Activated CD4-positive, alpha-beta T cell treated with anti-CD3 and anti-CD28 coated beads, Interleukin-2, amount 10 ng/mL, durations not matched to agents 7 days and 5 days (primary cell): ENCODE measurements around the gene PLXNA3. TPM values are rescaled to one million over a fixed set of nuclear protein-coding genes. Genes with fewer than 3 reads are reported as not detected.

Source experiments
- CTCF ChIA-PET: fragments of 350-600 bp; sonication (Branson Sonifier 250); formaldehyde crosslinking; loops from one replicate; lab custom pipeline; 2021; ENCODE audit warnings: antibody characterized with exemption; lab: Charles Lee
- POLR2A ChIA-PET: fragments of 350-600 bp; sonication (Branson Sonifier 250); formaldehyde crosslinking; loops from one replicate; lab custom pipeline; 2021; ENCODE audit warnings: antibody characterized with exemption; lab: Charles Lee
- DNase-seq: peaks from one replicate; pipeline ENCODE4 v3.0.0-alpha.2; 2020
- H3K27ac Mint-ChIP-seq: one replicate; pipeline ENCODE4 v1.8.0; 2021; ENCODE audit warnings: mild to moderate bottlenecking, moderate library complexity, mixed read lengths
- H3K27me3 Mint-ChIP-seq: one replicate; pipeline ENCODE4 v1.8.0; 2021; ENCODE audit warnings: mixed read lengths
- H3K36me3 Mint-ChIP-seq: one replicate; pipeline ENCODE4 v1.8.0; 2021; ENCODE audit warnings: low read depth, mixed read lengths
- H3K4me1 Mint-ChIP-seq: one replicate; pipeline ENCODE4 v1.8.0; 2021; ENCODE audit warnings: mixed read lengths
- H3K4me3 Mint-ChIP-seq: one replicate; pipeline ENCODE4 v1.8.0; 2021; ENCODE audit warnings: mild to moderate bottlenecking, moderate library complexity, mixed read lengths
- H3K9me3 Mint-ChIP-seq: one replicate; pipeline ENCODE4 v1.8.0; 2021; ENCODE audit warnings: mixed read lengths
- total RNA-seq, 2 experiments: library from RNA; stranded (reverse); gene quantifications; one replicate each; pipeline ENCODE4 v1.2.3, GENCODE V29; 2021

Gene PLXNA3
- total RNA-seq = 10 to 100 TPM; 26.2 to 28.3 TPM

DNA sequence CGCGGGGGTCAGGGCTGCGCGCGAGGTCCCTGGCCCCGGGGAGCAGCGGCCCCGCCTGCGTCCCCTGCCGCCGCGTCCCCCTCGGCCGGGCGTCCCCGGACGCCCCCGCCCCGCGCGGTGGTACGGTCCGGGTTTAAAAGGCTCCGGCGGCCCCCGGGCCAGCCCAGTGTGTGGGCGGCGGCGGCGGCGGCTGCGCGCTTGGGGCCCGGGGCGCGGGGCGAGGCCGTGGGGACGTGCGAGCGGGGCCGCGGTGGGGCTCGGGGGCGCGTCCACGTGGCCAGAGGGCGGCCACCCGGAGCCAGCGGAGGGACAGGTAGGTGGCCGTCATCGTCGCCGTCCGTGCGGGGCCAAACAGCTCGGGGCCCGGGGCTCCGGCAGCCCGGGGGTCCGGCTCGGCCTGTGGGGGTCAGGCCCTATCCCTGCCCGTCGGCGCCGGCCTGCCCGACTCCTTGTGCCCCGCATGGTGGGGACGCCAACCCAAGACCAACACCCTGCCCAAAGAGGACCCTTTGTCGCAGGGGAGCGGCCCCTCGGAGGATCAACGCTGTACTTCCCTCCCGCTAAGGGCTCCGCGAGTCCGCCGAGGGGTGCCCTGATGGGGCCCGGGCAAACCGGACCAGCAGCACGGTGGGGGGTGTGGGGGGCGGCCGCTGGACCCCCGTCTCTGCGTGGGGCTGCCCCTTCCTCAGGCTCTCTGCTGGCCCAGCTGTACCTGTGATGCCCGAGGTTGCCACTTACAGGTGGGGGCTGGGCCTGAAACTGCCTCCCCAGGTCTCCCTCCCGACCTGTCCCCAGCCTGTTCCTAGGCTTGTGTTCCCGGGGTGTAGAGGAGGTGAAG lies at the start of gene PLXNA3:
Gene PLXNA3 (plus strand): TSS at position 166 of the 838 bp plus-strand sequence. CDS start 1,903 bp downstream, outside the sequence.
- ChIA-PET POLR2A (no interaction called here), CTCF (interaction anchor here (0.6 to 0.9 kb wide), 3 partner anchors 27 to 76 kb away, joined by 3 to 4 read pairs (median 3); partner anchors contain the start of gene RPL10)
- H3K27ac Mint-ChIP-seq = peak within 1 kb of the TSS; percentile 92

DNA sequence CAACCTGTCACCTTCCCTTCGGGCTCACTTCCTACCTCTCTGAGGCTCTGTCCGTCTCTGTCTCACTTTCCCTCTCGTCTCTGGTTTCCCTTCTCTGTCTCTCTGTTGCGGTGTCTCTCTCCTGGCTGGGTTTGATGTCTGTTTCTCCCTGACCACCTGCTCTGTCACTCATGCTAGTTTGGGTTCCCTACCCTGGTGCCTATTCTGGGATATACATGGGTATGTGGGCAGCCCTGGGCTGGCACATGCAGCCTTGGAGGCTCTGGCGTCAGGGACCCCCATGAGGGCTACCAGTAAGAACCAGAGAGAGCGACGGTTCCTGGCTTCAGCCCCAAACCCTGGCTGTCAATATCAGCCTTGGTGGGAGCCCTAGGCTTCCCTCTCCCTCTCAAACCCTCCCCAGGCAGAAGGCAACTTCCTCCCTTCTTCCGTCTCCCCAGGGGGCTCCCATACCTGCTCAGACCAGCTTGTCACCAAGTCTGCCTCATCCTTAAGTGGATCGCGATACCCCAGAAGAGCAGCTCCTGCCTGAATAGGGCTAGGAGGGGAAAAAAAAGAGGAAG lies 49.3 kb upstream of the PLXNA3 start:
- no peaks in the 10 kb centered on the region for H3K27me3 Mint-ChIP-seq
- H3K27ac Mint-ChIP-seq = peak overlapping the region; percentile 72
- POLR2A ChIA-PET = no interaction called here
- H3K36me3 Mint-ChIP-seq = peaks cover 13% of the 10 kb centered on the region
- CTCF ChIA-PET = interaction anchor here (1.3 kb wide), 1 partner anchor 11 kb away, joined by 4 read pairs; no protein-coding TSS in a partner anchor
- no peaks in the 10 kb centered on the region for H3K9me3 Mint-ChIP-seq
- H3K4me1 Mint-ChIP-seq = peaks cover 20% of the 10 kb centered on the region
- DNase-seq = no peak
- H3K4me3 Mint-ChIP-seq = peak overlapping the region; percentile 57

More for the DNA sequence above, at the start of gene PLXNA3:
- H3K4me1 Mint-ChIP-seq = peaks cover 9% of the 10 kb centered on the region
- peak within 1 kb of the TSS; percentile 90 for H3K4me3 Mint-ChIP-seq
- H3K9me3 Mint-ChIP-seq = no peaks in the 10 kb centered on the region
- H3K27me3 Mint-ChIP-seq = no peaks in the 10 kb centered on the region
- DNase-seq = peak; percentile 50
- H3K36me3 Mint-ChIP-seq = no peaks in the 10 kb centered on the region

- H3K27ac Mint-ChIP-seq = peak within 1 kb of the TSS; percentile 72
- no peaks in the 10 kb centered on the region for H3K27me3 Mint-ChIP-seq
- POLR2A ChIA-PET = no interaction called here
- peaks cover 20% of the 10 kb centered on the region for H3K4me1 Mint-ChIP-seq
- H3K36me3 Mint-ChIP-seq = peaks cover 16% of the 10 kb centered on the region
- no peak for DNase-seq
- H3K9me3 Mint-ChIP-seq = no peaks in the 10 kb centered on the region
- CTCF ChIA-PET = interaction anchor here (1.3 to 1.7 kb wide), 2 partner anchors 10 kb away, joined by 4 to 12 read pairs; no protein-coding TSS in a partner anchor
- H3K4me3 Mint-ChIP-seq = peak within 1 kb of the TSS; percentile 57
Measured at GRCh38 chrX:154409222-154409871, 48.7 kb upstream of the PLXNA3 start, which contains the start of gene DNASE1L1. TSS of gene DNASE1L1 (minus strand) at chrX:154409254. CDS start at chrX:154405568, 3,686 bp downstream.

DNA sequence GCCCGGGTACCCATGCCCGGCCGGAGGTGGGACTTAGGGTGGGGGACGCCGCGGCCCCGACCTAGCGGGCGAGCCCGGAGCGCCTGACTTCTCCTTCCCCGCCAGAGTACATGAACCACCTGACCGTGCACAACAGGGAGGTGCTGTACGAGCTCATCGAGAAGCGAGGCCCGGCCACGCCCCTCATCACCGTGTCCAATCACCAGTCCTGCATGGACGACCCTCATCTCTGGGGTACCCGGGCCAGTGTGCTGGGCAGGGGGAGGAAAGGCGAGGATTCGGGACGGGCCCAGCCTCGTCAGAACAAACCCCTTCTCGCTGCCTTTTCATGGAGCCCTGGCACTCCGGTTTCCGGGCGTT lies 46.1 kb upstream of the PLXNA3 start:
- H3K27me3 Mint-ChIP-seq = no peaks in the 10 kb centered on the region
- DNase-seq = peak; percentile 57
- no peaks in the 10 kb centered on the region for H3K9me3 Mint-ChIP-seq
- POLR2A ChIA-PET = interaction anchor here (1.0 to 1.2 kb wide), 2 partner anchors 14 to 78 kb away, joined by 4 read pairs; partner anchors contain the start of genes RPL10 and SLC10A3
- H3K4me3 Mint-ChIP-seq = peak overlapping the region; percentile 79
- peaks cover 22% of the 10 kb centered on the region for H3K4me1 Mint-ChIP-seq
- peaks cover 23% of the 10 kb centered on the region for H3K36me3 Mint-ChIP-seq
- H3K27ac Mint-ChIP-seq = peak overlapping the region; percentile 92
- CTCF ChIA-PET = interaction anchor here (0.9 to 1.8 kb wide), 3 partner anchors 12 to 17 kb away, joined by 4 to 6 read pairs (median 4); partner anchors contain the start of gene ATP6AP1

- Mint-ChIP-seq H3K9me3 (no peaks in the 10 kb centered on the region), H3K27me3 (no peaks in the 10 kb centered on the region), H3K4me3 (peak overlapping the region; percentile 79), H3K27ac (peak overlapping the region; percentile 92), H3K36me3 (peaks cover 23% of the 10 kb centered on the region), H3K4me1 (peaks cover 22% of the 10 kb centered on the region)
- peak; percentile 57 for DNase-seq
- CTCF ChIA-PET = interaction anchor here (0.9 to 1.8 kb wide), 3 partner anchors 11 to 17 kb away, joined by 4 to 6 read pairs (median 4); partner anchors contain the start of gene ATP6AP1
- POLR2A ChIA-PET = interaction anchor here (1.0 to 1.2 kb wide), 2 partner anchors 14 to 78 kb away, joined by 4 read pairs; partner anchors contain the start of genes RPL10 and SLC10A3
Measured at GRCh38 chrX:154412468-154412867, 45.6 kb upstream of the PLXNA3 start.

- no peak for DNase-seq
- Mint-ChIP-seq H3K27me3 (no peaks in the 10 kb centered on the region), H3K9me3 (no peaks in the 10 kb centered on the region), H3K4me1 (peaks cover 22% of the 10 kb centered on the region), H3K36me3 (peaks cover 23% of the 10 kb centered on the region), H3K27ac (peak overlapping the region; percentile 92), H3K4me3 (peak overlapping the region; percentile 79)
- ChIA-PET POLR2A (no interaction called here), CTCF (interaction anchor here (1.0 kb wide), 1 partner anchor 14 kb away, joined by 3 read pairs; the partner anchor contains the start of gene RPL10)
Measured at GRCh38 chrX:154413142-154413541, 44.9 kb upstream of the PLXNA3 start.

DNA sequence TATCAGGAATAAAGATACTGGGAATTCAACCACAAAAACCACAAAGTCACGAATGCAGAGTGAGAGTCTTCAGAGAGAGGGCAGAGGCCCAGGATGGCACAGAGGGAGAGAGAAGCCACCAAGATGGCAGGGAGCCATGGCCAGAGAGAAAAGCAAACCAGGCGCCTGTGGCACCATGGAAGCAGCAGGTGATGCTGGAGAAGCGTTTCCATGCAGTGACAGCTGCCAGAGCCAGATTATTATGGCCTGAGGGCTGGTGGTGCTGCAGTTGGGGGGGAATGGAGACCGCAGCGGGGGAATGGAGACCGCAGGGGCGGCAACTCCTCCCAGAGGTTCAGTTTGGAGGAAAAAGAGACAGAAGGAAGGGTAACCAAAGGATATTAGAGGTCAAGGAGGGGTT lies 40.9 kb upstream of the PLXNA3 start:
- Mint-ChIP-seq H3K27me3 (no peaks in the 10 kb centered on the region), H3K4me1 (peaks cover 8% of the 10 kb centered on the region), H3K27ac (no peak overlapping the region), H3K4me3 (no peak overlapping the region), H3K36me3 (peaks cover 18% of the 10 kb centered on the region), H3K9me3 (no peaks in the 10 kb centered on the region)
- CTCF ChIA-PET = interaction anchor here (1.4 kb wide), 1 partner anchor 66 kb away, joined by 3 read pairs; no protein-coding TSS in a partner anchor
- POLR2A ChIA-PET = no interaction called here
- DNase-seq = no peak

DNA sequence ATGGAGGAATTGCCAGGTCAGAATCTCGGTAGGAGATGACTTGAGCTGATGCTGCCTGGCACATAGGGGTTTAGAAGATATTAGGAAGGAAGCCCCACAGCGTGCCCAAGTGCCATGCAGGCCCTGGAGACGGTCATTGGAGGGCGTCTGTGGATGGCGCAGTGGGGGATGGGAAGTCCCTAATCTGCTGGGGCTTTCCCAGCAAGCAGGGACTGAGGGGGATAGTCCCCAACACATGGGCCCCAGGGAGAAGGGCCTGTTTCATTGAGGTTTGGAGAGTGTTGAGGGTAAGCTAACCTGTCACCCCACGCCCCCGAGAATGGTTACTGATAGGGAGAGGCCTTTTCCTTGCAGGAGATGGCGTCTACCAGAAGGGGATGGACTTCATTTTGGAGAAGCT lies 38.9 kb upstream of the PLXNA3 start:
- H3K4me3 Mint-ChIP-seq = no peak overlapping the region
- POLR2A ChIA-PET = no interaction called here

DNA sequence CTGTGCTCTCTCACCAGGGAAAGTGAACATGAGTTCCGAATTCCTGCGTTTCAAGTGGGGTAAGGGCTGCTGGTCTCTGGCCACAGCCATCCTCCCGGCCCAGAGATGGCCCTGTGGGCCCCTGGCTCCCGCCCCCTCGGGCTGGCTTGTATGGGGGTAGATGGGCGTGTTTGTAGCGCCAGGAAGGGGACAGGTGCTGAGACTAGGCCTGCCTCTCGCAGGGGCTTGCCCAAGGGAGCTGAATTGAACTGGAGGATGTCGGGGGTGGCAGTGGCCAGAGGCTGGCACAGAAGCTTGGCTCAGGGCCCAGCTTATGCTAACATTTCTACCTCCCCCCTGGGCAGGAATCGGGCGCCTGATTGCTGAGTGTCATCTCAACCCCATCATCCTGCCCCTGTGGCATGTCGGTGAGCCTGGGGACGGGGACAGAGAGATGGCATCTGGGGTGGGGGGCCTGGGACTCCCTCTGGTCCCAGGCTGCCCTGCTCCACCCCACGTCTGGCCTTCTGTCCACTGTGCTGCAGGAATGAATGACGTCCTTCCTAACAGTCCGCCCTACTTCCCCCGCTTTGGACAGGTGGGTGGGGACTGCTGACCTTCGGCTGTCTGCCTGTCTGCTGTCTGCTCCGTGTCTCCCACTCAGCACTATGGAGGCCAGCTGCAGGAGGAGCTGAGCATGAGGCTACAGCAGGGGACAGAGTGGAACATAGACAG lies 38.2 kb upstream of the PLXNA3 start:
- H3K4me3 Mint-ChIP-seq = no peak overlapping the region
- CTCF ChIA-PET = interaction anchor here (1.1 to 1.8 kb wide), 2 partner anchors 11 to 20 kb away, joined by 3 to 4 read pairs; partner anchors contain the start of gene DNASE1L1

More for the DNA sequence above, 38.9 kb upstream of the PLXNA3 start:
- CTCF ChIA-PET = interaction anchor here (1.8 kb wide), 1 partner anchor 10 kb away, joined by 4 read pairs; the partner anchor contains the start of gene DNASE1L1
- Mint-ChIP-seq H3K27ac (no peak overlapping the region), H3K4me1 (peaks cover 5% of the 10 kb centered on the region), H3K27me3 (no peaks in the 10 kb centered on the region), H3K36me3 (peaks cover 10% of the 10 kb centered on the region), H3K9me3 (no peaks in the 10 kb centered on the region)
- DNase-seq = no peak

DNA sequence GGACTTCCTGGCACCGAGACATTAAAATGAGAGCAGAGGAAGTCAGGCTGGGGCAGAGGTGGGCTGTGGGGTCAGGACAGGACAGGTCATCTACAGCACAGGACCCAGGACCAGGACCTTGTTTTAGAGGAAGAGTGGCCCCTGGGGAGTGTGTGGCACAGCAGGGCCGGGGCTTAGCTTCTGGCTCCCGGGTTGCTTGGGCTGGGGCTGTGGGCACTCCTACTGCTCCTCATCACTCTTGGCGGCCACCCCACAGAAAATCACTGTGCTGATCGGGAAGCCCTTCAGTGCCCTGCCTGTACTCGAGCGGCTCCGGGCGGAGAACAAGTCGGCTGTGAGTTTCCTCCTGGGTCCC lies 37.7 kb upstream of the PLXNA3 start:
- Mint-ChIP-seq H3K27ac (no peak overlapping the region), H3K4me3 (no peak overlapping the region), H3K27me3 (no peaks in the 10 kb centered on the region), H3K36me3 (peaks cover 6% of the 10 kb centered on the region), H3K9me3 (no peaks in the 10 kb centered on the region), H3K4me1 (peaks cover 8% of the 10 kb centered on the region)
- POLR2A ChIA-PET = no interaction called here
- DNase-seq = no peak
- CTCF ChIA-PET = interaction anchor here (0.6 to 1.8 kb wide), 3 partner anchors 11 to 55 kb away, joined by 3 to 4 read pairs (median 3); partner anchors contain the start of gene DNASE1L1

More for the DNA sequence above, 38.2 kb upstream of the PLXNA3 start:
- POLR2A ChIA-PET = no interaction called here
- H3K9me3 Mint-ChIP-seq = no peaks in the 10 kb centered on the region
- no peak for DNase-seq
- peaks cover 8% of the 10 kb centered on the region for H3K4me1 Mint-ChIP-seq
- H3K27me3 Mint-ChIP-seq = no peaks in the 10 kb centered on the region
- H3K27ac Mint-ChIP-seq = no peak overlapping the region
- peaks cover 10% of the 10 kb centered on the region for H3K36me3 Mint-ChIP-seq

DNA sequence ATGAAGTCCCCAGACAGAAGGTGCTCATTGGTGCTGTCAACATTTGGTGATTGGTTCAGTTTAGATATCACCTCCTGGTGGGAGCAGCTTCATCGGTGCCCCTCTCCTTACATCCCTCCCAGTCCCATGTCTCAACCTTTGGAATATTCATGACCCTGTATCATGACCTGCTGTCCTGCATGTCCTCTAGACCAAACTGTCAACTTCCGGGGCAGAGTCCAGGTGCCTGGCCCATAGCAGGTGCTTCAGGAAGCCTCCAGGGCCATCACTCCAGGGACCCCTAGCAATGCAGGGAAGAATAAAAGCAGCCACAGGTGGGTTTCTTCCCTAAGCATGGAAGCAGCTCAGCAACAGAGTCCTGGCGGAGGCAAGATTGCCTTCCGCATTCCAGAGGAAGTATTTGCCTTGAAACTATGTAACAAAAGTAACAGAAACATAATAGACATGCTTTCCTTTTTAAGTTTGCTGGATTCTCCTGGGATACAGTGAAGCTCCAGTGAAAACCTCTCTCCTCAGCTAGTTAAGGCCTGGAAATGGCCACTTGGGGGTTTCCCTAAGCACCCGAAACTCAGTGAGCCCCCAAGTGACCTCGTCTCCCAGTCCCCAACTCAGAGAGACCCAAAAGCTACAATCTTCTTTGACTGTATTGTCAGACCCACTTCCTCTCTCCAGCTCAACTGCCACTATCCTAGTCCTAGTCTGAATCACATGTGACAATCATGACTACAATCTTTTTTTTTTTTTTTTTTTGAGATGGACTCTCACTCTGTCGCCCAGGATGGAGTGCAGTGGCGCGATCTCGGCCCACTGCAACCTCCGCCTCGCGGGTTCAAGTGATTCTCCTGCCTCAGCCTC lies 30.9 kb upstream of the PLXNA3 start:
- ChIA-PET CTCF (interaction anchor here (0.7 to 1.8 kb wide), 2 partner anchors 15 to 42 kb away, joined by 3 to 4 read pairs; no protein-coding TSS in a partner anchor), POLR2A (interaction anchor here (0.7 kb wide), 1 partner anchor 491 kb away, joined by 7 read pairs; no protein-coding TSS in a partner anchor)
- Mint-ChIP-seq H3K4me1 (peaks cover 28% of the 10 kb centered on the region), H3K27ac (no peak overlapping the region), H3K4me3 (no peak overlapping the region), H3K27me3 (no peaks in the 10 kb centered on the region), H3K36me3 (peaks cover 3% of the 10 kb centered on the region), H3K9me3 (no peaks in the 10 kb centered on the region)
- no peak for DNase-seq
